Measurements from ENCODE around the gene CATSPERZ.
A peak's percentile ranks its signal among the peaks of the same experiment; 100 is the strongest.

CATSPERZ gene

DNA sequence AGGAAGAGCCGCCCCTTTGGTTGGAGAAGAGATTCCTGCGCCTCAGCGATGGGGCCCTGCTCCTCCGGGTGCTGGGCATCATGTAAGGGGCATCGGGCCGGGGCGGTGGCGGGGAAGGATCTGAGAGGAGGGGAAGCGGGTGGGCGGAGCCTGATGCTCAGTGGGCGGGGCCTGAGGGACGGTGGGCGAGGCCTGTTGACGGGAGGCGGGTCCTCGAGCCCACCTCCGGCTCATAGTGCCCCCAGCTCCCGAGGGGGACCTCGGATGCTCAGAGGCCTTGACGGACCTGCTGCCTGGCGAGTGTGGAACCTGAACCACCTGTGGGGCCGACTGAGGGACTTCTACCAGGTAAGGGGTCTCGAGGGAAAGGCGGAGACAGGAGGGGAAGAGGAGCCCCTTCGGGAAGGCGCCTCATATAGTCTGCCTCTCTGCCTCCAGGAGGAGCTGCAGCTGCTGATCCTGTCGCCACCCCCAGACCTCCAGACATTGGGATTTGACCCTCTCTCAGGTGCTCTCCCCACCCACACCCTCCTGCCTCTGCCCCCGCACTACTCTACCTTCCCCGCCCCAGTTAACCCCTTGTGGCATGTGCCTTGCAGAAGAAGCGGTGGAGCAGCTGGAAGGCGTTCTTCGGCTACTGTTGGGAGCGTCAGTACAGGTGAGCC is 40.6 kb downstream of the CATSPERZ start:
- FAIRE-seq = no peak
- no peak for DNase-seq (ENCODE audit: low spot score)

DNA sequence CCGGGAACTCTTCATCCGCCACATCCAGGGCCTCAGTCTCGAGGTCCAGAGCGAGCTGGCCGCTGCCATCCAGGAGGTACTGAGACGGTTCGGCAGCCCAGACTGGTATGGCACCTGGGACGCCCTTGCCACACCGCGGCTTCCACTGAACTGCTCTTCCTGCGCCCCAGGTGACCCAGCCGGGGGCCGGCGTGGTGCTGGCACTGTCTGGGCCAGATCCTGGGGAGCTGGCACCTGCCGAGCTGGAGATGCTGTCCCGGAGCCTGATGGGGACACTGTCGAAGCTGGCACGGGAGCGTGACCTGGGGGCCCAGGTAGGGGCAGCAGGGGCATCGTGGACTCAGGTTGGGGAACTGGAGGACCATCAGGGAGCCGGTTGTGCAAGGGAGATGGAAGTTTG is 41.3 kb downstream of the CATSPERZ start:
- no peak for FAIRE-seq
- no peak for DNase-seq (ENCODE audit: low spot score)

DNA sequence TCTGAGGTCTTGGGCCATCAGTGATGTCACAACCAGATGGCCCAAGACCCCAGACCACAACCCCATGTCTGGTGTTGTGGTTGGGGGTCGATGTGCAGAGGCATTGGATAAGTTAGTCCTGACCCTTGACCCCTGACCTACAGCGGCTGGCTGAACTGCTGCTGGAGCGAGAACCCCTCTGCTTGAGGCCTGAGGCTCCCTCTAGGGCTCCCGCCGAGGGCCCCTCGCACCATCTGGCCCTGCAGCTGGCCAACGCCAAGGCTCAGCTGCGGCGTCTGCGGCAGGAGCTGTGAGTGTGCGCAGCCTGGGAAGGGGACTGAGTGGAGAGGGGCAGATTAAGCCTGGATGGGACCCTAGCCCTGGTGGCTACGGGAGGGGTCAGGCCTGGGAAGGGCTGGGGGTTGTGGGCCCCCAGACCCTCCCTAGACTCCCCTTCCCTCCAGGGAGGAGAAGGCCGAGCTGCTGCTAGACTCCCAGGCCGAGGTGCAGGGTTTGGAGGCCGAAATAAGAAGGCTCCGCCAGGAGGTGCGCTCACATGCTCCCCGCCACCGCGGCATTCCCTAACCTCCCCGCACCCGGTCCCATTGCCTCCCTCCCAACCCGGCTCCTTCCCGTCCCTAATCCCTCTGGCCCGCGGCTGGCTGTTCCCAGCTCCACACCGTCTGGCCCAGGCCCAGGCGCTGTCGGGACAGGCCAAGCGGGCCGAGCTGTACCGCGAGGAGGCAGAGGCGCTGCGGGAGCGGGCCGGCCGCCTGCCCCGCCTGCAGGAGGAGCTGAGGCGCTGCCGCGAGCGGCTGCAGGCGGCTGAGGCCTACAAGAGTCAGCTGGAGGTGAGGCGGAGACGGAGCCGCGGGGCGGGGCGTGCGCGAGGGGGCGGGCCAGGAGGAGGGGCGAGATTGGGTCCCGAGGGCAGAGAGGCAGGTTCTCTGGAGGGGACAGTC is 42.0 kb downstream of the CATSPERZ start:
- FAIRE-seq (no peak), DNase-seq (ENCODE audit: low spot score) (peak; percentile 60)

DNA sequence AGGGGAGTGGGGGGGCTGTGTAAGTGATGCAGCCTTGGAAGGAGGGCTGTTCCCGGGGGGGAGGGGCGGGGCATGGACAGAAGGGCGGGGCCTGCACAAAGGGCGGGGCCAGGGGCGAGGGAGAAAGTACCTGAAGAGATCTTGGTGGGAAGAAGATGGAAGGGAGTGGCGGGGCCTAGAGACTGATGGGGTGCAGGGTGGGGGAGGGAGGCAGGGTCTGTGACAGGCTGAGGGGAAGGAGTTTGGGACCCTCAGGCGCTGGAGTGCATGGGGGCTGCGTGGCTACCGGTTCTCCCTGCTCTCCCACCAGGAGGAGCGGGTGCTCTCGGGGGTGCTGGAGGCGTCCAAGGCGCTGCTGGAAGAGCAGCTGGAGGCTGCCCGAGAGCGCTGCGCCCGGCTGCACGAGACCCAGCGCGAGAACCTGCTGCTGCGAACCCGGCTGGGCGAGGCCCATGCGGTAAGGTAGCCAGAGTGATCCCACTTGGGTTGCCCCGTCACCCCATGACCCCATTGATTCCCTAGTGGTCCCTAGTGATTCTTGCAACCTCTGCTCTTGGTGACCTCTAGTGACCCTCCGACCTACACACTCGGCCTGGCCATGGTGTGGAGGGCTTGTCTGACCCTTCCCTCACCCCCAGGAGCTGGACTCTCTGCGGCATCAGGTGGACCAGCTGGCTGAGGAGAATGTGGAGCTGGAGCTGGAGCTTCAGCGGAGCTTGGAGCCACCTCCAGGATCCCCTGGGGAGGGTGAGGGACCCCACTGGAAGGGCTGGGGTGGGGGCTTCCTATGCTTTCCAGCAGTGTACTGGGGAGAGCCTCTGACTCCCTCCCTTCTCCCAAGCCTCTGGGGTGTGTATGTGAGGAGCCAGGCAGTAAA is 42.9 kb downstream of the CATSPERZ start:
- DNase-seq (ENCODE audit: low spot score) (no peak), FAIRE-seq (no peak)

DNA sequence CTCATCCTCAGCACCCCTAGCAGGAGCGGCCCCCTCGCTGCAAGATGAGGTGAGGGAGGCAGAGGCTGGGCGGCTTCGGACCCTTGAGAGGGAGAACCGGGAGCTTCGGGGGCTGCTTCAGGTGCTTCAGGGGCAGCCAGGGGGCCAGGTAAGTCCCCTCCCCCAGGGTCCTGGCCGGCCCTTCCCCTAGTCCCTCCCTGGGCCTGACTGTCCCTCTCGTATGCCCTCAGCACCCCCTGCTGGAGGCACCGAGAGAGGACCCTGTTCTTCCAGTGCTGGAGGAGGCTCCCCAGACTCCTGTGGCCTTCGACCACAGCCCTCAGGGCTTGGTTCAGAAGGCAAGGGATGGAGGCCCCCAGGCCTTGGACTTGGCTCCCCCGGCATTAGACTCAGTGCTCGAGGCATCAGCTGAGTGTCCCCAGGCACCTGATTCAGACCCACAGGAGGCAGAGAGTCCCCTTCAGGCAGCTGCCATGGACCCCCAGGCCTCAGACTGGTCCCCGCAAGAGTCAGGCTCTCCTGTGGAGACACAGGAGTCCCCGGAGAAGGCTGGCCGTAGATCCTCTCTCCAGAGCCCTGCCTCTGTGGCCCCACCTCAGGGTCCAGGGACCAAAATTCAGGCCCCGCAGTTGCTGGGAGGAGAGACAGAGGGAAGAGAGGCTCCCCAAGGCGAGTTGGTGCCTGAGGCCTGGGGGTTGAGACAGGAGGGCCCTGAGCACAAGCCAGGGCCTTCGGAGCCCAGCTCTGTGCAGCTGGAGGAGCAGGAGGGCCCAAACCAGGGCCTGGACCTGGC is 43.8 kb downstream of the CATSPERZ start:
- FAIRE-seq = no peak
- DNase-seq (ENCODE audit: low spot score) = no peak

DNA sequence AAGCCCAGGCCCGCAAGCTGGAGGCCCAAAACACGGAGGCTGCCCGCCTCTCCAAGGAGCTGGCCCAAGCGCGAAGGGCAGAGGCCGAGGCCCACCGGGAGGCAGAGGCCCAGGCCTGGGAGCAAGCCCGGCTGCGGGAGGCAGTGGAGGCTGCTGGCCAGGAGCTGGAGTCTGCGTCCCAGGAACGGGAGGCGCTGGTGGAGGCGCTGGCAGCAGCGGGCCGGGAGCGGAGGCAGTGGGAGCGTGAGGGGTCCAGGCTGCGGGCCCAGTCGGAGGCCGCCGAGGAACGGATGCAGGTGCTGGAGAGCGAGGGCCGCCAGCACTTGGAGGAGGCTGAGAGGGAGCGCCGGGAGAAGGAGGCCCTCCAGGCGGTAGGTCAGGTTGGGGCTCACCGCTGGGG is 44.6 kb downstream of the CATSPERZ start:
- no peak for DNase-seq (ENCODE audit: low spot score)
- FAIRE-seq = no peak

DNA sequence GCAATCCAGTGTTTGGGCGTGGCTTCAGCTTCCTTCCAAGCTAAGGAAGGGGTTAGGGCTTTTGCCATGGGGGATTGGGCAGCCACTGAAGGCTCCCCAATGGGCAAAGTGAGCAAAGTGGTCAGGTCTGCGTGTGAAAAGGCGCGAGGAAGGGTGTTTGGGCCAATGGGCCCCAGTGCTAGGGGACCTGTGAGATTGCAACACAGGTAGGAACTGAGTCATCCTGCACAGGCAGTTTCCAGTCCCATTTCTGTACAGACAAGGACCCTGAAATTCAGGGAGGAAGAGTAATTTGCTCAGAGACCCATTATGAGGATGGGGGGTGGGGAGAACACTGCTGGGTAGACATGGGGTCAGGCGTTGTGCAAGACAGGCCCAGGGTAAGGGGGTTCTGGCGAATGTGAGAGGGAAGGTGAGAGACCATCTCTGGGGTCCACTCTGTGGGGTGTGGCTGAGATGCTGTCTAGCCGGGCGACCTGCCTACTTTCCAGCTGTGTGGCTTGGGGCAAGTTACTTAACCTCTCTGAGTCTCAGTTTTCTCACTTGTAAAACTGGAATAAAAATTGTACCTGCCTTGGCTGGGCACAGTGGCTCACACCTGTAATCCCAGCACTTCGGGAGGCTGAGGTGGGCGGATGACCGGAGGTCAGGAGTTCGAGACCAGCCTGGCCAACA is 47.2 kb downstream of the CATSPERZ start:
- no peak for DNase-seq (ENCODE audit: low spot score)
- no peak for FAIRE-seq

DNA sequence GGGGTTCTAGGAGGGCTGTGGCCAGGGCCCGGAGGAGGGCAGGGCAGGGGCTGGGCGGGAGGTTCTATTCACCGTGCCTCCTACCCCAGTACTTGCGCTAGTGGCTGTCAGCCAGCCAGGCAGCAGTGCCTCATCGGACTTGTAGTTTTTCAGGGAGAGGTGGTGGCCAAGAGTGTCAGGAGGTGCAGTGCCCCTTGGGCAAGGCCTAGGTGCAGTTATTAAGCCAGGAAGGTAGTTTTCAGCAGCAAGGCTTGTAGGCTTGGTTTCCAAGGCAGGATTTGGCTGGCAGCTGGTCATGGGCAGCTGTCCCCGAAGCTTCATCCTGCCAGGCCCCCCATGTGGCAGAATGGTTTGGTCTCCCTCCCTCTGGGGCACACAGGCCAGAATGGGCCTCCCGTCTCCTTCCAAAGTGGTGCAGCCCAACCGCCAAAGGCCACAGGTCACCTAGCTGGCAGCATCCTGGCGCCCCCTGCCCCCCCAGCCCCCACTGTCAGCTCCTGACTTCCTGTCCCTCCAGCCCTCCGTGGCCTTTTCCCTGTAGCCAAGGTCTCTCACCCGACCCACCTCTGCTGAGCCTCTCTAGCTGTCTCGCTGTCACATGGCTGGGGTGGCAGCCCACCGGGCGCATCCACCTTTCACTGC is 48.3 kb downstream of the CATSPERZ start:
- FAIRE-seq (no peak), DNase-seq (ENCODE audit: low spot score) (no peak)

DNA sequence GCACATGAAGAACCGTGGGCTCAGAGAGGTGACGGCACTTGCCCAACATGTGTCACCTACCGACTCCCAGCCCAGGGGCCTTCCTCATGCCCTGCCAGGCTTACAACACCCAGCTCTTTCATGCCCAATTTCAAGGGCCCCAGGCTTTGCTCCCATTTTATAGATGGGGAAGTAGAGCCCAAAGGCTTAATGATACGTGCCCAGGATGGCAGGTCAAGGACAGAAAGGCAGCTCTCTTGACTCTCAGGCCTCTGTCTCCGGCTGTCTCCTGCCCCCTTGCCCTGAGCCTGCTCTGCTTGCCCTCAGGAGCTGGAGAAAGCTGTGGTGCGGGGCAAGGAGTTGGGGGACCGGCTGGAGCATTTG is 48.8 kb downstream of the CATSPERZ start:
- FAIRE-seq (no peak), DNase-seq (ENCODE audit: low spot score) (no peak)

DNA sequence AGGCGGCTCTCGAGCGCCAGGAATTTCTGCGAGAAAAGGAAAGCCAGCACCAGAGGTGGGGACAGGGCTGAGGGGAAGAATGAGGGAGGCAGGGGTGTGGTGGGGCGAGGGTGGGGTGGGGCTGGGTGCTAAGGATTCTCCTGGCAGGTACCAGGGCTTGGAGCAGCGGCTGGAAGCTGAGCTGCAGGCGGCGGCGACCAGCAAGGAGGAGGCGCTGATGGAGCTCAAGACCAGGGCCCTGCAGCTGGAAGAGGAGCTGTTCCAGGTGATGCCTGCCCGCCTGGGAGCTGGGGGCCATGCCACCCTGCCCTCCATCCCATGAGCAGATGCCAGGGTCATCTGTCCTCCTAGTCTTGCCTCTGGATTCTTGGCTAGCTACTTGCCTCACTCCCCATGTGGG is 49.2 kb downstream of the CATSPERZ start:
- FAIRE-seq = no peak
- DNase-seq (ENCODE audit: low spot score) = no peak

DNA sequence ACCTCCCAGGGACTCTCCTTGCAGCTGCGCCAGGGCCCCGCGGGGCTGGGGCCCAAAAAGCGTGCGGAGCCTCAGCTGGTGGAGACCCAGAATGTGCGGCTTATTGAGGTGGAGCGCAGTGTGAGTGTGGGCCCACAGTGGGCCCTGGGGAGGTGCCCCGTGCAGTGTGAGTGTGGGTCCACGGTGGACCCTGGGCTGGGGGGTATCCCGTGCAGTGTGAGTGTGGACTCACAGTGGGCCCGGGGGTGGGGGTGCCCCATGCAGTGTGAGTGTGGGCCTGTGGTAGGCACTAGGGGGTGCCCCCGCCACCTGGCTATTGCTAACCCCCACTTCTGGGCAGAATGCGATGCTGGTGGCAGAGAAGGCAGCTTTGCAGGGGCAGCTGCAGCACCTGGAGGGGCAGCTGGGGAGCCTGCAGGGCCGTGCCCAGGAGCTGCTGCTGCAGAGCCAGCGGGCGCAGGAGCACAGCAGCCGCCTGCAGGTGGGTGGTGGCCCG is 51.0 kb downstream of the CATSPERZ start:
- DNase-seq (ENCODE audit: low spot score) (no peak), FAIRE-seq (no peak)

DNA sequence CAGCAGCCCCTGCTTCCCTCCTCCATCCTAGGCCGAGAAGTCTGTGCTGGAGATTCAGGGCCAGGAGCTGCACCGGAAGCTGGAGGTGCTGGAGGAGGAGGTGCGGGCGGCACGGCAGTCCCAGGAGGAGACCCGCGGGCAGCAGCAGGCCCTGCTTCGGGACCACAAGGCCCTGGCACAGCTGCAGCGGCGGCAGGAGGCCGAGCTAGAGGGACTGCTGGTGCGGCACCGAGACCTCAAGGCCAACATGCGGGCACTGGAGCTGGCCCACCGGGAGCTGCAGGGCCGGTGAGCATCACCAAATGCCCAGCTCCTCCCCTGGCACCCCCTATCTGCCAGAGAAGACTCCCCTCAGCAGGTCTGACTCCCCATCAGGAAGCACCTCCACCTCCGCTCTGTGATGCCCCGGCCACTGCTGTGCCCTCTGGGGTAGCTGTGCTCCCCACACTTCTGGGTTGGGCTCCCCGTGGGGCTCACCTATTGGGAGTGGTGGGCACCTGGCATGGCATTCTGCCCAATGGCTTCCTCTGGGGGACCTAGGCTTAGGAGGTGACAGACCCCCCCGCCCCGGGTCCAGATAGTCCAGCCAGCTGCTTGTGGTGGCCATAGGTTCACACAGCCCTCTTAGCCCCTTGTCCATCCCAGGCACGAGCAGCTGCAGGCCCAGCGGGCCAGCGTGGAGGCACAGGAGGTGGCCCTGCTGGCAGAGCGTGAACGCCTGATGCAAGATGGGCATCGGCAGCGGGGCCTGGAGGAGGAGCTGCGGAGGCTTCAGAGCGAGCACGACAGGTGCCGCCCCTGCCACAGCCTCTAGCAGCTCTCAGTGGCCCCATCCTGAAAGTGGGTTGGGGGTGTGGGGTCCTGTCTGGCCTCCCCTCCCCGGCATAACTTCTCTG is 52.2 kb downstream of the CATSPERZ start:
- no peak for FAIRE-seq
- DNase-seq (ENCODE audit: low spot score) = no peak

DNA sequence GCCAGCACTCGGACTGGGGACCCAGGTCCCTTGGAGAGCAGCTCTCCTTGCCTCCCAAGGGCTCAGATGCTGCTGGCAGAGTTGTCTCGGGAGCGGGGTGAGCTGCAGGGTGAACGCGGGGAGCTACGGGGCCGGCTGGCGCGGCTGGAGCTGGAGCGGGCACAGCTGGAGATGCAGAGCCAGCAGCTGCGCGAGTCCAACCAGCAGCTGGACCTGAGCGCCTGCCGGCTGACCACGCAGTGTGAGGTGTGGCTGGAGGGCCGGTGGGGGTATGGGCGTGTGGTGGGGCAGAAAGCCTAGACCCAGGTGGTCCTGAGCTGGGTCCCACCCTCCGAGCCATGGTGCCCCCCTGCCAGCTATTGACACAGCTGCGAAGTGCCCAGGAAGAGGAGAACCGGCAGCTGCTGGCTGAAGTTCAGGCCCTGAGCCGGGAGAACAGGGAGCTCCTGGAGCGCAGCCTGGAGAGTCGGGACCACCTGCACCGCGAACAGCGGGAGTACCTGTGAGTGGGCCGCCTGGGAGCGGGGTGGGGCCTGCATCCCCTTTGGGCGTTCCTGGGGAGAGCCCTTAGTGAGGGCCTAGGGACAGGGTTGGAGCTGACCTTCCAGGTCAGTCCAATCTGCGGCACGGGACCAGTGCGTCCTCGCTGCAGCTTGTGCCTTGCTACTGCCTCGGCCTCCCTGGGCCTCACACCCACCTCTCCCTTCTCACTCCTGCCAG is 53.0 kb downstream of the CATSPERZ start:
- DNase-seq (ENCODE audit: low spot score) = no peak
- no peak for FAIRE-seq

DNA sequence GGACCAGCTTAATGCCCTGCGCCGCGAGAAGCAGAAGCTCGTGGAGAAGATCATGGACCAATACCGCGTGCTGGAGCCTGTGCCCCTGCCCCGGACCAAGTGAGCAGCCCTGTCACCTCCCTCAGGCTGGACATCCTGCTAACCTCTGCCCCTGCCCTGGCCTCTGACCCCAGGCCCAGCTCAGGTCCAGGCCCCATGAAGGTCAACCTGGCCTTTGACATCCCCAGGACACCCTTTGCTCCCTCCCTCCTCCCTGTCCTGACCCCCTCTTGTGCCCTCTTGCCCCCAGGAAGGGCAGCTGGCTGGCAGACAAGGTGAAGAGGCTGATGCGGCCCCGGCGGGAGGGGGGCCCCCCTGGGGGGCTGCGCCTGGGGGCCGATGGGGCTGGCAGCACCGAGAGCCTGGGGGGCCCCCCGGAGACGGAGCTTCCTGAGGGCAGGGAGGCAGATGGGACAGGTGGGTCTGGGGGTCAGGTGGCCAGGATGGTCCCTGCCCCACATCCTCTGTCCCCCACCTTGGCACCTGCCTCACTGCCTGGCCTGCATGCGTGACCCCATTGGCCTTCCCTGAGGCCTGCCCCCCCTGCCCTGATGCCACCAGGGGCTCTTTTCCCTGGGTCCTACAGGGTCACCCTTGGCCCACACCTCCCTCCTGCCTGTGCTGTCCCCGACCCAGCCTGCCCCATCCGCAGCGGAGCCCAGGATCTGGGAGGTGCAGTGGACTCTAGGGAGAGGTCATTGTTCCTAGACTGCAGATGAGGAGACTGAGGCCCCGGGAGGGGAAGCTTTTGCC is 53.8 kb downstream of the CATSPERZ start:
- DNase-seq (ENCODE audit: low spot score) = no peak
- no peak for FAIRE-seq

All from RCC 7860 (cell line).